Upper lobe of left lung (tissue), 6 donors: ENCODE data around the gene FZD7. TPM values are rescaled to one million over a fixed set of nuclear protein-coding genes. Genes with fewer than 3 reads are reported as not detected.

Source experiments
- ATAC-seq, 2 donors: fragments of 200-7000 bp; cut with Tn5 transposase; one replicate each; pipeline ENCODE4 v1.9.1; 2022; ENCODE audit warnings: mild to moderate bottlenecking in 2 of 2, moderate library complexity in 2 of 2; ENCODE audit not compliant: low FRiP score in 2 of 2
- DNase-seq, 2 donors: peaks; one replicate each; pipeline ENCODE4 v3.0.0-alpha.2; 2019 to 2020
- H3K27ac ChIP-seq, 4 donors: fragments of 200-600 bp; sonication (generic); one replicate each; pipeline ENCODE4 v1.5.1; 2016 to 2019
- H3K27me3 ChIP-seq, 4 donors: fragments of 200-600 bp; sonication (generic); one replicate each; pipeline ENCODE4 v1.5.1; 2017 to 2019
- H3K36me3 ChIP-seq, 4 donors: fragments of 200-600 bp; sonication (generic); one replicate each; pipeline ENCODE4 v1.5.1; 2016 to 2019
- H3K4me1 ChIP-seq, 4 donors: fragments of 200-600 bp; sonication (generic); one replicate each; pipeline ENCODE4 v1.5.1; 2018 to 2019
- H3K4me3 ChIP-seq, 4 donors: fragments of 200-600 bp; sonication (generic); one replicate each; pipeline ENCODE4 v1.5.1; 2017 to 2019; ENCODE audit warnings: mild to moderate bottlenecking in 2 of 4, moderate library complexity in 1 of 4
- H3K9me3 ChIP-seq, 4 donors: fragments of 200-600 bp; sonication (generic); one replicate each; pipeline ENCODE4 v1.5.1; 2018 to 2019
- EP300 ChIP-seq, 4 donors: sonication (generic); formaldehyde crosslinking; IDR thresholded peaks; one replicate each; pipeline ENCODE4 v1.5.1; 2017; ENCODE audit warnings: antibody characterized with exemption in 4 of 4, control low read depth in 2 of 4
- POLR2A ChIP-seq, 4 donors: fragments of 450-650 bp; IDR thresholded peaks; one replicate each; pipeline ENCODE4 v1.5.1; 2016 to 2017; ENCODE audit warnings: antibody characterized with exemption in 4 of 4, mild to moderate bottlenecking in 2 of 4
- POLR2AphosphoS5 ChIP-seq, 2 donors: sonication (generic); formaldehyde crosslinking; IDR thresholded peaks; one replicate each; pipeline ENCODE4 v1.5.1; 2017; ENCODE audit warnings: antibody characterized with exemption in 2 of 2
- WGBS, 2 donors: methylation state at CpG; one replicate each; pipeline ENCODE4 v1.1.5; 2017 to 2018; 5-methylcytosine and 5-hydroxymethylcytosine counted together
- total RNA-seq, 6 donors: library from RNA; depleted of rRNA in 4 of 6; stranded (reverse); fragments of >200 nt in 4 of 6; gene quantifications; one replicate each; pipeline versions ENCODE4 v1.1.0 to v1.2.1, GENCODE V29; 2016 to 2021
- TF ChIP-seq, protein P1 (sequence below), 6 experiments: fragments of 450-650 bp in 4 of 6; fragments of 200-600 bp in 2 of 6; sonication (generic) in 2 of 6; IDR thresholded peaks; one replicate each; pipeline ENCODE4 v1.5.1; 2016 to 2019; ENCODE audit warnings: antibody characterized with exemption in 6 of 6
- donor health status: DM: no; HTN: no; CAD: no; lungs with moderate emphysema.
- donor health status: DM: no; HTN: yes; CAD: no; lungs with severe emphysema.

FZD7 gene
- total RNA-seq, 6 donors from 2014 or later, result 2.6 to 15.3 (median 10.8) TPM

DNA sequence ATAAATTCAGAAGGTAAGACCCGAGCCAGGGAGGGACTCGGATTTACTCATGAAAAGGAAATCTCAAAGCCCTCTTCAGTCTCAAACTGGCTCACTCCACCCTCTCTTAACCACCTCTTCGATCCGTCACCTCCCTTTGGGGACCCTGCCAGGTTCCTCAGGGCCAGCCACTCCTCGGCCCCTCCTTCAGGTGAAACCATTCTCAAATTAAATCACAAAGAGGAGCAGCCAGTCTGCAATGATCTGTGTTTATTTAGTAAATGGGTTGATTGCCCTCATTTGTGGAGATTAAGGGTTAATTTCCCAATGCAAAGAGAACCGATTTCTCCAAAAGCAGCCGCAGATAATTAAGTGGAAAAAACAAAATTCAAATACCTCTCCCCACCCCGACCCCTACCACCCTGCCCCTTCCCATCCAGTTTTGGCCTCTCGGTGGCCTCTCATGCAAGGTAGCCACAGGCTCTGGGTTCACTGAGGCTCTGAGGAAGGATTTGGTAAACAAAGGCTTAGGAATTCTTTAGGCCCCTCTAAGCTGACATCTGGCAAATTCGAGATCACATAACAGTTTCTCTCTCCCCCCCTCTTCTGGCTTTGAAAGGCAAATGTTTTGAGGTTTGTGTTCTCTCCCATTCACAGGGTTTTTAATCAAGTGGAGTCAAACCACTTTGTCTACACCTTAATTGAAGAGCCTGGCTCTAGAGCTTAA is 10.3 kb upstream of the FZD7 start:
- 48 to 55% methylated on average over 10 of the region's 10 CpGs for WGBS, 2 donors
- H3K9me3 ChIP-seq, result no peaks in the 10 kb centered on the region
- H3K36me3 ChIP-seq, result no peaks in the 10 kb centered on the region
- peaks cover 0 to 11% (median 2%) of the 10 kb centered on the region in 4 donors for H3K4me1 ChIP-seq
- DNase-seq (peak in 1 of 2 donors; percentile 78), ATAC-seq (peak; percentile 58 to 75)
- TF ChIP-seq EP300 (IDR thresholded peaks at IDR 0.05), result no peak
- no peak for TF ChIP-seq POLR2AphosphoS5 (IDR thresholded peaks at IDR 0.05)
- no peak for TF ChIP-seq POLR2A (IDR thresholded peaks at IDR 0.05)
- TF ChIP-seq, protein P1, sequence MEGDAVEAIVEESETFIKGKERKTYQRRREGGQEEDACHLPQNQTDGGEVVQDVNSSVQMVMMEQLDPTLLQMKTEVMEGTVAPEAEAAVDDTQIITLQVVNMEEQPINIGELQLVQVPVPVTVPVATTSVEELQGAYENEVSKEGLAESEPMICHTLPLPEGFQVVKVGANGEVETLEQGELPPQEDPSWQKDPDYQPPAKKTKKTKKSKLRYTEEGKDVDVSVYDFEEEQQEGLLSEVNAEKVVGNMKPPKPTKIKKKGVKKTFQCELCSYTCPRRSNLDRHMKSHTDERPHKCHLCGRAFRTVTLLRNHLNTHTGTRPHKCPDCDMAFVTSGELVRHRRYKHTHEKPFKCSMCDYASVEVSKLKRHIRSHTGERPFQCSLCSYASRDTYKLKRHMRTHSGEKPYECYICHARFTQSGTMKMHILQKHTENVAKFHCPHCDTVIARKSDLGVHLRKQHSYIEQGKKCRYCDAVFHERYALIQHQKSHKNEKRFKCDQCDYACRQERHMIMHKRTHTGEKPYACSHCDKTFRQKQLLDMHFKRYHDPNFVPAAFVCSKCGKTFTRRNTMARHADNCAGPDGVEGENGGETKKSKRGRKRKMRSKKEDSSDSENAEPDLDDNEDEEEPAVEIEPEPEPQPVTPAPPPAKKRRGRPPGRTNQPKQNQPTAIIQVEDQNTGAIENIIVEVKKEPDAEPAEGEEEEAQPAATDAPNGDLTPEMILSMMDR (IDR thresholded peaks at IDR 0.05), result no peak
- H3K27ac ChIP-seq, result no peak overlapping the region
- H3K27me3 ChIP-seq, result no peaks in the 10 kb centered on the region
- no peak overlapping the region for H3K4me3 ChIP-seq

DNA sequence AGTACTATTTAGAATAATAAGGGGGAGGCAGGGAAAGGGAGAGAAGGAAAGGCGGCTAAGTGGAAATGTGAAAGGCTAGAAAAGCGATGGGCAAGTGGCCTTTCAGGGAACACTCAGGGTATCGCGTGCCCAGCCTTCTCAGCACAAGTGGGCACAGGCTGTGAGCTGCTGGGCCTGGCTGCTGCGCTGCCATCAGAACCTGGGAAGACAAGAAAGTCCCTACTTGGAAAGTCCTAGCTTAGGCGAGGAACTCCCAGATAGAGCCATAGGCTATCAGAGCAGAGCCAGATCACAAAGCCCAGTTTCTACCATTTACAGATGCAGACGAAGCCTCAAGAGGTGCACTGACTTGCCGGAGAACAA is 9.8 kb upstream of the FZD7 start:
- peak overlapping the region in 1 of 4 donors; percentile 36 for H3K27ac ChIP-seq
- peaks cover 0 to 10% (median 2%) of the 10 kb centered on the region in 4 donors for H3K4me1 ChIP-seq
- DNase-seq (peak; percentile 48 to 87), ATAC-seq (peak; percentile 50 to 58)
- 65 to 66% methylated on average over 7 to 8 of the region's 8 CpGs for WGBS, 2 donors
- no peaks in the 10 kb centered on the region for H3K27me3 ChIP-seq
- no peaks in the 10 kb centered on the region for H3K9me3 ChIP-seq
- TF ChIP-seq POLR2AphosphoS5 (IDR thresholded peaks at IDR 0.05) (no peak), EP300 (IDR thresholded peaks at IDR 0.05) (peak in 2 of 4 donors; percentile 60 to 88), POLR2A (IDR thresholded peaks at IDR 0.05) (peak in 1 of 4 donors; percentile 16)
- no peak overlapping the region for H3K4me3 ChIP-seq
- H3K36me3 ChIP-seq, result no peaks in the 10 kb centered on the region

DNA sequence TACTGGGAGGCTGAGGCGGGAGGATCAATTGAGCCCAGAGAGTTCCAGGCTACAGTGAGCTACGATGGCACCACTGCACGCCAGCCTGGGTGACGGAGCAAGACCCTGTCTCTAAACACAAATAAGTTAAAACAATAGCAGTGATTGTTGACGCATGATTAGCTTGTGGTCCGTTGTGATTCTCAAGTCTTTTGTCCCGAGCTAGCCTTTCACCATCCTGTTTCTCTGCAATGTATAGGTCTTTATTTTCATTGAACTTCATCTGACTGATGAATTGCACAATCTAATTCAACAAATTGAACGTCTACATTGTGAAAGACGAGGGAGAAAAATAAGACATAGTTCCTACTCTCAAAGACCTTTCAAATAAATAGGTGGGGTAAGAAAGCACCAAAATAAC is 8.8 kb upstream of the FZD7 start:
- H3K4me1 ChIP-seq, result peaks cover 0 to 9% (median 2%) of the 10 kb centered on the region in 4 donors
- WGBS, 2 donors, result 72 to 73% methylated on average over 9 of the region's 9 CpGs
- H3K9me3 ChIP-seq, result no peaks in the 10 kb centered on the region
- TF ChIP-seq EP300 (IDR thresholded peaks at IDR 0.05) (no peak), POLR2A (IDR thresholded peaks at IDR 0.05) (no peak), POLR2AphosphoS5 (IDR thresholded peaks at IDR 0.05) (no peak)
- TF ChIP-seq, protein P1 (IDR thresholded peaks at IDR 0.05), result no peak
- no peak for ATAC-seq
- no peak overlapping the region for H3K27ac ChIP-seq
- no peaks in the 10 kb centered on the region for H3K27me3 ChIP-seq
- no peaks in the 10 kb centered on the region for H3K36me3 ChIP-seq
- no peak for DNase-seq
- no peak overlapping the region for H3K4me3 ChIP-seq

DNA sequence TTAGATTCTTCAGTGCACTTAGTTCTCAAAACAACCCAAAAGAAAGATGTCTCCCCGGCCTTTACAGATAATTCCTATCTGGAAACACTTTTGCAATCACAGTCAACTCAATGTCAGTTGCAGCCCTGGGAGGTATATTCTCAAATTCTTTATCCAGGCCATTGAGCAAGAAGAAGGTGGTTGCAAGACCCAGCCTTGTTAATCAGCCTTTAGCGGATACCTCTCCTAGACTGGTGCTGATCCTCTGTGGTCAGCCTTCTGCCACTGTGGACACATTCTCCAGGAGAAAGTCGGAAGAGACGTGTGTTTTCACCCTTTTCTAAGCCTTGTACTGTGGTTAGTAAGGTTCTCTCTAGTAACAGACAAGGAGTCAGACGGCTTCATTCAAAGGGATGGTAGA is 7.8 kb upstream of the FZD7 start:
- Histone ChIP-seq H3K9me3 (no peaks in the 10 kb centered on the region), H3K4me3 (no peak overlapping the region), H3K27ac (no peak overlapping the region), H3K4me1 (peaks cover 0 to 9% (median 0%) of the 10 kb centered on the region in 4 donors), H3K36me3 (no peaks in the 10 kb centered on the region), H3K27me3 (no peaks in the 10 kb centered on the region)
- no peak for DNase-seq
- ATAC-seq, result no peak
- TF ChIP-seq, protein P1 (IDR thresholded peaks at IDR 0.05), result no peak
- TF ChIP-seq POLR2A (IDR thresholded peaks at IDR 0.05) (no peak), EP300 (IDR thresholded peaks at IDR 0.05) (no peak)
- WGBS, 2 donors, result 75 to 91% methylated on average over 5 of the region's 5 CpGs

DNA sequence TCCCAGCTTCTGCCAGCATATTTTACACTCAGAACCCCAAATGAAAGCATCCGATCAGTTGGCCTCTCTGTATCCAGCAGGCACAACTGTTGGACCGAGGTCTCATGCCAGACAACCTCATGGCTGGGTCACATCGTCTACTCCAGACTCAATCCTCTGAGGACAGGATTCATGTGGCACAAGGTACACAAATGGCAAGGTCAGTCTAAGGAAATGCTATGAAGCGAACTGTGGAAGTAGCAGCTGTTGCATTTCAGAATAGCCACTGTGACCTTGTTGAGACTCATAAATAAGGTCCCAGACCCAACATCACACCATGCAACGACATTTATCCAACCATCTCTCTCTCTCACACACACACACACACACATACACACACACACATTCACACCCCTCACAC is 7.1 kb upstream of the FZD7 start:
- no peak for DNase-seq
- Histone ChIP-seq H3K36me3 (no peaks in the 10 kb centered on the region), H3K4me3 (no peak overlapping the region), H3K27ac (no peak overlapping the region), H3K4me1 (peaks cover 0 to 9% (median 1%) of the 10 kb centered on the region in 4 donors), H3K9me3 (no peaks in the 10 kb centered on the region), H3K27me3 (no peaks in the 10 kb centered on the region)
- 82 to 88% methylated on average over 5 of the region's 5 CpGs for WGBS, 2 donors
- no peak for TF ChIP-seq EP300 (IDR thresholded peaks at IDR 0.05)
- TF ChIP-seq, protein P1 (IDR thresholded peaks at IDR 0.05), result no peak
- no peak for TF ChIP-seq POLR2A (IDR thresholded peaks at IDR 0.05)
- TF ChIP-seq POLR2AphosphoS5 (IDR thresholded peaks at IDR 0.05), result no peak
- no peak for ATAC-seq
